GM12878 (cell line): Measurements from ENCODE around the gene TRABD2B. TPM values are rescaled to one million over a fixed set of nuclear protein-coding genes. Genes with fewer than 3 reads are reported as not detected.

Source experiments
- ATAC-seq: fragments of 200-7000 bp; cut with Tn5 transposase; 3 replicates; pipeline ENCODE4 v1.9.1; 2020; ENCODE audit warnings: mild to moderate bottlenecking, moderate library complexity
- BruUV-seq: library from RNA; stranded (reverse); fragments of 400-500 nt; replicated peaks from 2 replicates; lab custom pipeline; 2021; lab: Mats Ljungman, UMichigan
- CTCF ChIA-PET: fragments of 300-600 bp; sonication (Branson Sonifier 250); formaldehyde crosslinking; extraction: SDS; loops from one replicate; lab custom pipeline; 2021; ENCODE audit warnings: inconsistent platforms; lab: Yijun Ruan, JAX
- POLR2A ChIA-PET: fragments of 350-600 bp; formaldehyde crosslinking; extraction: SDS; loops from one replicate; lab custom pipeline; 2021; ENCODE audit warnings: inconsistent platforms; lab: Charles Lee
- RAD21 ChIA-PET: fragments of 300-600 bp; sonication (Branson Sonifier 250); formaldehyde crosslinking; loops from one replicate; lab custom pipeline; 2023; ENCODE audit warnings: antibody characterized with exemption; ENCODE audit not compliant: unreplicated experiment; lab: Charles Lee
- SMC1A ChIA-PET: fragments of 300-600 bp; sonication (Branson Sonifier 250); formaldehyde crosslinking; loops from one replicate; lab custom pipeline; 2023; ENCODE audit not compliant: unreplicated experiment, uncharacterized antibody; lab: Charles Lee
- DNase-seq: peaks from one replicate; pipeline ENCODE4 v3.0.0-alpha.2; 2011; ENCODE audit warnings: low read depth, low spot score
- FAIRE-seq: peaks from 3 replicates; lab custom pipeline; 2011; peaks lifted over from hg19 to GRCh38; lab: Jason Lieb, UNC
- H2AFZ ChIP-seq: 2 replicates; pipeline ENCODE4 v1.6.0; 2011; ENCODE audit warnings: low read depth, low read length, control low read depth; ENCODE audit not compliant: control insufficient read depth
- H3K27ac ChIP-seq: 2 replicates; pipeline ENCODE4 v1.5.1; 2011; ENCODE audit warnings: control low read depth; ENCODE audit not compliant: control insufficient read depth, insufficient read depth
- H3K27me3 ChIP-seq, 2 experiments: replicated peaks in 1 of 2; 2 replicates each; pipeline versions ENCODE4 v1.6.0 to v1.6.1; 2011; ENCODE audit warnings: low read length in 1 of 2; ENCODE audit not compliant: control insufficient read depth in 2 of 2, insufficient read depth in 2 of 2
- H3K36me3 ChIP-seq, 2 experiments: 2 replicates each; pipeline ENCODE4 v1.5.1; 2011; ENCODE audit warnings: low read length in 1 of 2; ENCODE audit not compliant: control insufficient read depth in 2 of 2, insufficient read depth in 2 of 2
- H3K4me1 ChIP-seq: 2 replicates; pipeline ENCODE4 v1.6.1; 2011; ENCODE audit warnings: mild to moderate bottlenecking, low read length, moderate library complexity, mixed read lengths; ENCODE audit not compliant: control insufficient read depth, insufficient read depth
- H3K4me2 ChIP-seq: 2 replicates; pipeline ENCODE4 v1.6.0; 2011; ENCODE audit warnings: control low read depth; ENCODE audit not compliant: control insufficient read depth, insufficient read depth
- H3K4me3 ChIP-seq: fragments of 200-600 bp; sonication (generic); 2 replicates; pipeline ENCODE4 v1.5.1; 2016
- H3K79me2 ChIP-seq: 2 replicates; pipeline ENCODE4 v1.6.0; 2011; ENCODE audit warnings: low read length; ENCODE audit not compliant: control insufficient read depth, insufficient read depth
- H3K9ac ChIP-seq: 2 replicates; pipeline ENCODE4 v1.8.0; 2011; ENCODE audit warnings: low read length, control low read depth, mixed read lengths; ENCODE audit not compliant: control insufficient read depth, insufficient read depth
- H3K9me3 ChIP-seq: replicated peaks from 3 replicates; pipeline ENCODE4 v1.5.1; 2011; ENCODE audit warnings: mild to moderate bottlenecking, low read length; ENCODE audit not compliant: control insufficient read depth, insufficient read depth
- H4K20me1 ChIP-seq: 2 replicates; pipeline ENCODE4 v1.6.0; 2011; ENCODE audit not compliant: control insufficient read depth, insufficient read depth
- ASH2L ChIP-seq: fragments of 300-600, 200-600 bp; sonication (generic); IDR thresholded peaks from 2 replicates; pipeline ENCODE4 v1.6.1; 2017; ENCODE audit warnings: low read depth, mild to moderate bottlenecking, borderline replicate concordance
- CHD1 ChIP-seq: IDR thresholded peaks from 2 replicates; pipeline ENCODE4 v1.6.1; 2012; ENCODE audit warnings: low read depth, low read length, improper control_type of control experiment
- EP300 ChIP-seq, 2 experiments: fragments of 150-350 bp in 1 of 2; IDR thresholded peaks; 2 replicates each; pipeline ENCODE4 v1.6.1; 2011 to 2012; ENCODE audit warnings: low read depth in 2 of 2, low read length in 2 of 2, borderline replicate concordance in 1 of 2, improper control_type of control experiment in 1 of 2, inconsistent platforms in 1 of 2; ENCODE audit not compliant: control insufficient read depth in 1 of 2
- ETV6 ChIP-seq, 2 experiments: fragments of 450-650 bp in 1 of 2; IDR thresholded peaks in 1 of 2; conservative IDR thresholded peaks in 1 of 2; 2 replicates each; pipeline ENCODE4 v1.6.1; 2014; ENCODE audit warnings: antibody characterized with exemption in 1 of 2, borderline replicate concordance in 1 of 2, low read depth in 1 of 2, mild to moderate bottlenecking in 1 of 2, moderate library complexity in 1 of 2
- HCFC1 ChIP-seq: fragments of 150-350 bp; IDR thresholded peaks from 2 replicates; pipeline ENCODE4 v1.6.1; 2014; ENCODE audit warnings: low read length
- KDM1A ChIP-seq: fragments of 200-600 bp; sonication (generic); IDR thresholded peaks from 2 replicates; pipeline ENCODE4 v1.6.1; 2016; ENCODE audit warnings: borderline replicate concordance
- MAX ChIP-seq: IDR thresholded peaks from 2 replicates; pipeline ENCODE4 v1.6.1; 2012; ENCODE audit warnings: low read depth, low read length, improper control_type of control experiment
- MTA2 ChIP-seq: fragments of 450-650 bp; IDR thresholded peaks from 2 replicates; pipeline ENCODE4 v1.6.1; 2016; ENCODE audit warnings: low read depth, mild to moderate bottlenecking, moderate library complexity
- POLR2A ChIP-seq: IDR thresholded peaks from 2 replicates; pipeline ENCODE4 v1.6.1; 2011; ENCODE audit warnings: low read depth, mild to moderate bottlenecking, low read length
- RCOR1 ChIP-seq: conservative IDR thresholded peaks from 2 replicates; pipeline ENCODE4 v1.6.1; 2012; ENCODE audit warnings: low read depth, low read length, improper control_type of control experiment
- SRF ChIP-seq, 2 experiments: IDR thresholded peaks; 2 replicates each; pipeline ENCODE4 v1.6.1; 2011; ENCODE audit warnings: low read depth in 2 of 2, low read length in 2 of 2, mild to moderate bottlenecking in 1 of 2, moderate library complexity in 1 of 2
- TBL1XR1 ChIP-seq: IDR thresholded peaks from 2 replicates; pipeline ENCODE4 v1.6.1; 2012; ENCODE audit warnings: low read depth, low read length, improper control_type of control experiment
- ZSCAN29 ChIP-seq: fragments of 450-650 bp; IDR thresholded peaks from 2 replicates; pipeline ENCODE4 v1.6.1; 2017; ENCODE audit warnings: mild to moderate bottlenecking, moderate library complexity
- WGBS: methylation state at CpG from one replicate; pipeline ENCODE4 v1.1.6; 2016; ENCODE audit warnings: low lambda C conversion rate; ENCODE audit not compliant: insufficient replicate concordance, insufficient coverage; ENCODE audit errors: missing lambda C conversion rate; 5-methylcytosine and 5-hydroxymethylcytosine counted together
- in situ Hi-C: fragments of 300-500 bp; cut with MboI; formaldehyde crosslinking; loops from 9 replicates; pipeline ENCODE4 v1.14.3; 2018; ENCODE audit warnings: mixed read lengths
- intact Hi-C: fragments of 100-400 bp; cut with micrococcal nuclease; formaldehyde crosslinking; loops from one replicate; pipeline ENCODE4 v1.14.2; 2022; ENCODE audit not compliant: unreplicated experiment
- polyA plus RNA-seq, 11 experiments: library from polyadenylated mRNA; depleted of rRNA in 4 of 11; unstranded in 6 of 11; stranded (reverse) in 5 of 11; fragments of >200 nt; fragmentation: Nextera tagmentation in 4 of 11; fragmentation: Illumina TruSeq in 1 of 11; extraction: Ambion mirVana in 4 of 11; extraction: Trizol in 1 of 11; gene quantifications; 1 replicate in 1 of 11; 2 replicates in 10 of 11; pipeline versions ENCODE4 v1.2.1 to v1.2.3, GENCODE V29; 2011 to 2016; ENCODE audit warnings: inconsistent platforms in 2 of 11, missing spikeins in 2 of 11, low read depth in 1 of 11
- total RNA-seq, 4 experiments: library from RNA; depleted of rRNA in 3 of 4; stranded (reverse); fragments of >200 nt in 3 of 4; fragmentation: Illumina TruSeq in 1 of 4; extraction: Trizol in 1 of 4; gene quantifications; 2 replicates each; pipeline versions ENCODE4 v1.2.1 to v1.2.3, GENCODE V29; 2013 to 2021
- TF ChIP-seq, protein P1 (sequence below): fragments of 450-650 bp; IDR thresholded peaks from 2 replicates; pipeline ENCODE4 v1.6.1; 2017; ENCODE audit warnings: borderline replicate concordance
- TF ChIP-seq, protein P2 (sequence below): fragments of 450-650 bp; IDR thresholded peaks from 2 replicates; pipeline ENCODE4 v1.6.1; 2017; ENCODE audit warnings: mild to moderate bottlenecking, moderate library complexity
- TF ChIP-seq, protein P3 (sequence below): fragments of 450-650 bp; IDR thresholded peaks from 2 replicates; pipeline ENCODE4 v1.6.1; 2017; ENCODE audit warnings: antibody characterized with exemption, mild to moderate bottlenecking, moderate library complexity

The TRABD2B gene
- total and polyA plus RNA-seq, 10 of the 15 experiments (the other 5 are each of a cell fraction or from before 2014, with no cell fraction given): not detected

- TF ChIP-seq TBL1XR1 (no peak), MTA2 (no peak), MAX (no peak), RCOR1 (no peak)
- TF ChIP-seq, protein P1, sequence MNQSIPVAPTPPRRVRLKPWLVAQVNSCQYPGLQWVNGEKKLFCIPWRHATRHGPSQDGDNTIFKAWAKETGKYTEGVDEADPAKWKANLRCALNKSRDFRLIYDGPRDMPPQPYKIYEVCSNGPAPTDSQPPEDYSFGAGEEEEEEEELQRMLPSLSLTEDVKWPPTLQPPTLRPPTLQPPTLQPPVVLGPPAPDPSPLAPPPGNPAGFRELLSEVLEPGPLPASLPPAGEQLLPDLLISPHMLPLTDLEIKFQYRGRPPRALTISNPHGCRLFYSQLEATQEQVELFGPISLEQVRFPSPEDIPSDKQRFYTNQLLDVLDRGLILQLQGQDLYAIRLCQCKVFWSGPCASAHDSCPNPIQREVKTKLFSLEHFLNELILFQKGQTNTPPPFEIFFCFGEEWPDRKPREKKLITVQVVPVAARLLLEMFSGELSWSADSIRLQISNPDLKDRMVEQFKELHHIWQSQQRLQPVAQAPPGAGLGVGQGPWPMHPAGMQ: no peak
These were observed 56.9 kb downstream of the TRABD2B start (continued) for GRCh38 chr1:47940326-47940725.

- ATAC-seq: no peak
- in situ Hi-C loops: no loop called here
- no TSS peak for BruUV-seq
- TF ChIP-seq CHD1 (no peak), ASH2L (no peak), SRF (IDR thresholded peaks at IDR 0.05; ENCODE audit: low read depth in 2 of 2, low read length in 2 of 2) (no peak), ETV6 (conservative IDR thresholded peaks at IDR 0.05 in 1 of 2, IDR thresholded peaks at IDR 0.05 in 1 of 2; ENCODE audit: borderline replicate concordance in 1 of 2, low read depth in 1 of 2) (no peak), POLR2A (no peak), HCFC1 (no peak), EP300 (IDR thresholded peaks at IDR 0.05; ENCODE audit: borderline replicate concordance in 1 of 2, control insufficient read depth in 1 of 2, low read depth in 2 of 2, low read length in 2 of 2) (no peak), KDM1A (no peak), ZSCAN29 (no peak)
- TF ChIP-seq, protein P2, sequence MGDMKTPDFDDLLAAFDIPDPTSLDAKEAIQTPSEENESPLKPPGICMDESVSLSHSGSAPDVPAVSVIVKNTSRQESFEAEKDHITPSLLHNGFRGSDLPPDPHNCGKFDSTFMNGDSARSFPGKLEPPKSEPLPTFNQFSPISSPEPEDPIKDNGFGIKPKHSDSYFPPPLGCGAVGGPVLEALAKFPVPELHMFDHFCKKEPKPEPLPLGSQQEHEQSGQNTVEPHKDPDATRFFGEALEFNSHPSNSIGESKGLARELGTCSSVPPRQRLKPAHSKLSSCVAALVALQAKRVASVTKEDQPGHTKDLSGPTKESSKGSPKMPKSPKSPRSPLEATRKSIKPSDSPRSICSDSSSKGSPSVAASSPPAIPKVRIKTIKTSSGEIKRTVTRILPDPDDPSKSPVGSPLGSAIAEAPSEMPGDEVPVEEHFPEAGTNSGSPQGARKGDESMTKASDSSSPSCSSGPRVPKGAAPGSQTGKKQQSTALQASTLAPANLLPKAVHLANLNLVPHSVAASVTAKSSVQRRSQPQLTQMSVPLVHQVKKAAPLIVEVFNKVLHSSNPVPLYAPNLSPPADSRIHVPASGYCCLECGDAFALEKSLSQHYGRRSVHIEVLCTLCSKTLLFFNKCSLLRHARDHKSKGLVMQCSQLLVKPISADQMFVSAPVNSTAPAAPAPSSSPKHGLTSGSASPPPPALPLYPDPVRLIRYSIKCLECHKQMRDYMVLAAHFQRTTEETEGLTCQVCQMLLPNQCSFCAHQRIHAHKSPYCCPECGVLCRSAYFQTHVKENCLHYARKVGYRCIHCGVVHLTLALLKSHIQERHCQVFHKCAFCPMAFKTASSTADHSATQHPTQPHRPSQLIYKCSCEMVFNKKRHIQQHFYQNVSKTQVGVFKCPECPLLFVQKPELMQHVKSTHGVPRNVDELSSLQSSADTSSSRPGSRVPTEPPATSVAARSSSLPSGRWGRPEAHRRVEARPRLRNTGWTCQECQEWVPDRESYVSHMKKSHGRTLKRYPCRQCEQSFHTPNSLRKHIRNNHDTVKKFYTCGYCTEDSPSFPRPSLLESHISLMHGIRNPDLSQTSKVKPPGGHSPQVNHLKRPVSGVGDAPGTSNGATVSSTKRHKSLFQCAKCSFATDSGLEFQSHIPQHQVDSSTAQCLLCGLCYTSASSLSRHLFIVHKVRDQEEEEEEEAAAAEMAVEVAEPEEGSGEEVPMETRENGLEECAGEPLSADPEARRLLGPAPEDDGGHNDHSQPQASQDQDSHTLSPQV: no peak
- TF ChIP-seq, protein P3, sequence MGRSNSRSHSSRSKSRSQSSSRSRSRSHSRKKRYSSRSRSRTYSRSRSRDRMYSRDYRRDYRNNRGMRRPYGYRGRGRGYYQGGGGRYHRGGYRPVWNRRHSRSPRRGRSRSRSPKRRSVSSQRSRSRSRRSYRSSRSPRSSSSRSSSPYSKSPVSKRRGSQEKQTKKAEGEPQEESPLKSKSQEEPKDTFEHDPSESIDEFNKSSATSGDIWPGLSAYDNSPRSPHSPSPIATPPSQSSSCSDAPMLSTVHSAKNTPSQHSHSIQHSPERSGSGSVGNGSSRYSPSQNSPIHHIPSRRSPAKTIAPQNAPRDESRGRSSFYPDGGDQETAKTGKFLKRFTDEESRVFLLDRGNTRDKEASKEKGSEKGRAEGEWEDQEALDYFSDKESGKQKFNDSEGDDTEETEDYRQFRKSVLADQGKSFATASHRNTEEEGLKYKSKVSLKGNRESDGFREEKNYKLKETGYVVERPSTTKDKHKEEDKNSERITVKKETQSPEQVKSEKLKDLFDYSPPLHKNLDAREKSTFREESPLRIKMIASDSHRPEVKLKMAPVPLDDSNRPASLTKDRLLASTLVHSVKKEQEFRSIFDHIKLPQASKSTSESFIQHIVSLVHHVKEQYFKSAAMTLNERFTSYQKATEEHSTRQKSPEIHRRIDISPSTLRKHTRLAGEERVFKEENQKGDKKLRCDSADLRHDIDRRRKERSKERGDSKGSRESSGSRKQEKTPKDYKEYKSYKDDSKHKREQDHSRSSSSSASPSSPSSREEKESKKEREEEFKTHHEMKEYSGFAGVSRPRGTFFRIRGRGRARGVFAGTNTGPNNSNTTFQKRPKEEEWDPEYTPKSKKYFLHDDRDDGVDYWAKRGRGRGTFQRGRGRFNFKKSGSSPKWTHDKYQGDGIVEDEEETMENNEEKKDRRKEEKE: no peak
These were observed 58.7 kb downstream of the TRABD2B start for GRCh38 chr1:47938520-47938919.

More at GRCh38 chr1:47938520-47938919, 58.7 kb downstream of the TRABD2B start:
- ChIA-PET RAD21 (no interaction called here), CTCF (no interaction called here), POLR2A (no interaction called here), SMC1A (no interaction called here)
- Histone ChIP-seq H3K27ac (no peak overlapping the region), H3K79me2 (no peaks in the 10 kb centered on the region), H3K9ac (no peak overlapping the region), H2AFZ (no peak overlapping the region), H4K20me1 (no peaks in the 10 kb centered on the region), H3K4me3 (no peak overlapping the region), H3K4me2 (no peak overlapping the region), H3K4me1 (no peaks in the 10 kb centered on the region), H3K27me3 (no peaks in the 10 kb centered on the region; a peak in 2 of 4 replicates), H3K36me3 (no peaks in the 10 kb centered on the region), H3K9me3 (no peaks in the 10 kb centered on the region)
- FAIRE-seq (no peak), DNase-seq (no peak)
- intact Hi-C loops: no loop called here
- 0% methylated on average over 2 of the region's 2 CpGs for WGBS
